DOHH2 (cell line): Measurements from ENCODE around the gene CHML.
"Not testable (repeated sequence)": the region's sequence is repeated elsewhere in the genome, so short reads cannot be mapped to it uniquely, and the experiment has no call there.

Experiments used
- EZH2phosphoT487 ChIP-seq: fragments of 200-600 bp; sonication (generic); IDR thresholded peaks from 2 replicates; pipeline ENCODE4 v1.6.1; 2017; ENCODE audit warnings: borderline replicate concordance, mild to moderate bottlenecking, antibody characterized with exemption, low read length, moderate library complexity, mixed read lengths
- TF ChIP-seq, protein P1 (sequence below): fragments of 200-600 bp; sonication (generic); IDR thresholded peaks from one replicate; pipeline ENCODE4 v1.5.1; 2014; ENCODE audit warnings: antibody characterized with exemption, mild to moderate bottlenecking, low read depth, low read length; ENCODE audit not compliant: poor library complexity, severe bottlenecking

DNA sequence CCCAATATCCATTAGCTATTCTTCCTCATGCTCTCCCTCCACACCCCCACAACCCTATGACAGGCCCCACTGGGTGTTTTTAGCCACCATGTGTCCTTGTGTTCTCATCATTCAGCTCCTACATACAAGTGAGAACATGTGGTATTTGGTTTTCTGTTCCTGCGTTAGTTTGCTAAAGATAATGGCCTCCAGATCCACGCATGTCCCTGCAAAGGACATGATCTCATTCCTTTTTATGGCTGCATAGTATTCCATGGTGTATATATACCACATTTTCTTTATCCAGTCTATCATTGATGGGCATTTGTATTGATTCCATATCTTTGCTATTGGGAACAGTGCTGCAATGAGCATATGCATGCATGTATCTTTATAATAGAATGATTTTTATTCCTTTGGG is 18.8 kb upstream of the CHML start:
- TF ChIP-seq, protein P1, sequence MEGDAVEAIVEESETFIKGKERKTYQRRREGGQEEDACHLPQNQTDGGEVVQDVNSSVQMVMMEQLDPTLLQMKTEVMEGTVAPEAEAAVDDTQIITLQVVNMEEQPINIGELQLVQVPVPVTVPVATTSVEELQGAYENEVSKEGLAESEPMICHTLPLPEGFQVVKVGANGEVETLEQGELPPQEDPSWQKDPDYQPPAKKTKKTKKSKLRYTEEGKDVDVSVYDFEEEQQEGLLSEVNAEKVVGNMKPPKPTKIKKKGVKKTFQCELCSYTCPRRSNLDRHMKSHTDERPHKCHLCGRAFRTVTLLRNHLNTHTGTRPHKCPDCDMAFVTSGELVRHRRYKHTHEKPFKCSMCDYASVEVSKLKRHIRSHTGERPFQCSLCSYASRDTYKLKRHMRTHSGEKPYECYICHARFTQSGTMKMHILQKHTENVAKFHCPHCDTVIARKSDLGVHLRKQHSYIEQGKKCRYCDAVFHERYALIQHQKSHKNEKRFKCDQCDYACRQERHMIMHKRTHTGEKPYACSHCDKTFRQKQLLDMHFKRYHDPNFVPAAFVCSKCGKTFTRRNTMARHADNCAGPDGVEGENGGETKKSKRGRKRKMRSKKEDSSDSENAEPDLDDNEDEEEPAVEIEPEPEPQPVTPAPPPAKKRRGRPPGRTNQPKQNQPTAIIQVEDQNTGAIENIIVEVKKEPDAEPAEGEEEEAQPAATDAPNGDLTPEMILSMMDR: not testable (repeated sequence)
- not testable (repeated sequence) for TF ChIP-seq EZH2phosphoT487
